ENCODE data around the gene MYO1D.
"Not testable (repeated sequence)": the region's sequence is repeated elsewhere in the genome, so short reads cannot be mapped to it uniquely, and the experiment has no call there.

MYO1D gene

GRCh38 chr17:32733401-32733800 lies 143.5 kb downstream of the MYO1D start:
- no peak for DNase-seq (ENCODE audit: low read depth in 1 of 2, low spot score in 1 of 2)

GRCh38 chr17:32732900-32733299 lies 144.0 kb downstream of the MYO1D start:
- no peak for DNase-seq (ENCODE audit: low read depth in 1 of 2, low spot score in 1 of 2)

- DNase-seq (ENCODE audit: low read depth in 1 of 2, low spot score in 1 of 2) = no peak
These were observed 144.7 kb downstream of the MYO1D start for GRCh38 chr17:32732296-32732642.

- DNase-seq (ENCODE audit: low read depth in 1 of 2, low spot score in 1 of 2) = no peak
These were observed 145.2 kb downstream of the MYO1D start for GRCh38 chr17:32731556-32732295.

- DNase-seq (ENCODE audit: low read depth in 1 of 2, low spot score in 1 of 2) = no peak
These were observed 149.2 kb downstream of the MYO1D start for GRCh38 chr17:32727681-32728080.

- no peak for DNase-seq (ENCODE audit: low read depth in 1 of 2, low spot score in 1 of 2)
These were observed 151.2 kb downstream of the MYO1D start for GRCh38 chr17:32725697-32726096.

- DNase-seq (ENCODE audit: low read depth in 1 of 2, low spot score in 1 of 2) = no peak
These were observed 153.5 kb downstream of the MYO1D start for GRCh38 chr17:32723310-32723955.

GRCh38 chr17:32722733-32723132 lies 154.2 kb downstream of the MYO1D start:
- DNase-seq (ENCODE audit: low read depth in 1 of 2, low spot score in 1 of 2) = no peak

- no peak for DNase-seq (ENCODE audit: low read depth in 1 of 2, low spot score in 1 of 2)
These were observed 156.3 kb downstream of the MYO1D start for GRCh38 chr17:32720671-32721070.

- no peak for DNase-seq (ENCODE audit: low read depth in 1 of 2, low spot score in 1 of 2)
These were observed 157.2 kb downstream of the MYO1D start for GRCh38 chr17:32719689-32720088.

- DNase-seq (ENCODE audit: low read depth in 1 of 2, low spot score in 1 of 2) = not testable (repeated sequence)
These were observed 162.0 kb downstream of the MYO1D start for GRCh38 chr17:32714922-32715321.

- not testable (repeated sequence) for DNase-seq (ENCODE audit: low read depth in 1 of 2, low spot score in 1 of 2)
These were observed 162.7 kb downstream of the MYO1D start for GRCh38 chr17:32714206-32714605.

GRCh38 chr17:32713081-32713480 lies 163.8 kb downstream of the MYO1D start:
- DNase-seq (ENCODE audit: low read depth in 1 of 2, low spot score in 1 of 2) = no peak

- no peak for DNase-seq (ENCODE audit: low read depth in 1 of 2, low spot score in 1 of 2)
These were observed 167.4 kb downstream of the MYO1D start for GRCh38 chr17:32709562-32709961.

- no peak for DNase-seq (ENCODE audit: low read depth in 1 of 2, low spot score in 1 of 2)
These were observed 175.1 kb downstream of the MYO1D start for GRCh38 chr17:32701871-32702270.

- DNase-seq (ENCODE audit: low read depth in 1 of 2, low spot score in 1 of 2) = no peak
These were observed 177.7 kb downstream of the MYO1D start for GRCh38 chr17:32699247-32699646.

GRCh38 chr17:32697728-32698625 lies 178.9 kb downstream of the MYO1D start:
- DNase-seq (ENCODE audit: low read depth in 1 of 2, low spot score in 1 of 2) = no peak

GRCh38 chr17:32696426-32696825 lies 180.5 kb downstream of the MYO1D start:
- no peak for DNase-seq (ENCODE audit: low read depth in 1 of 2, low spot score in 1 of 2)

- no peak for DNase-seq (ENCODE audit: low read depth in 1 of 2, low spot score in 1 of 2)
These were observed 181.1 kb downstream of the MYO1D start for GRCh38 chr17:32695864-32696263.

- no peak for DNase-seq (ENCODE audit: low read depth in 1 of 2, low spot score in 1 of 2)
These were observed 183.6 kb downstream of the MYO1D start for GRCh38 chr17:32693194-32693897.

- DNase-seq (ENCODE audit: low read depth in 1 of 2, low spot score in 1 of 2) = no peak
These were observed 184.7 kb downstream of the MYO1D start for GRCh38 chr17:32692179-32692578.
